ENCODE measurements around the gene RBM38. TPM values are rescaled to one million over a fixed set of nuclear protein-coding genes. Genes with fewer than 3 reads are reported as not detected.
A peak's percentile ranks its signal among the peaks of the same experiment; 100 is the strongest.

Gene RBM38
- total RNA-seq, 1 donor, result 8.2 TPM

DNA sequence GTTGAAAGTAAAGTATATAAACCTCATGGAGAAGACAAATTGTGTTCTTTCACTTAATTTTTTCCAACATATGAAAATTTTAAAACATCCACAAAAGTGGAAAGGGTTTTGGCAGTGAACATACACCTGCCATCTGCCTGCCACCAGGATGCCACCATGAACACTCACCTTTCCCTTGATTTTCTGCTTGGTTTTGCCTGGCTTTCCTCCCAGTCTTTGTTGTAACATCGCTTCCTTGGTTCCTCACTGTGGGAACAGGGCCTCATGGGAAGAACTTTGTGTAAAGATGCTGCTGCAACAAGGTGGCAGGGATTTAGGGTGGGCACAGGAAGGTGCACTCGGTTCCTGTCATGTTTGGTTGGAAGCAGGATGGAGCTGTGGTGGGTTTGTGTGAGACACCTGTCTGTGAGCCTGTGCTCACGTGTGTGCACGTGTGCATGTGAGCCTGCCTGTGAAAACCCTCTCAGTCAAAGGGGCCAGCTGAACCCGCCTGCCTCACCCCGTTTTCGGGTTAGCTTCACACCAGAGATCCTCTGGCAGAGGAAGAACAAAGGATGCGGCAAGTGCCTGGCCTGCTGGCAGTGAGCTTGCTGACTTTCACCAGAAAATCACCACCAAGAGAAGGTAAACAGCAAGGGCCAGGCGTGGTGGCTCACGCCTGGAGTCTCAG lies 11.0 kb upstream of the RBM38 start:
- DNase-seq (ENCODE audit: low read depth), result no peak
- TF ChIP-seq, protein P1, sequence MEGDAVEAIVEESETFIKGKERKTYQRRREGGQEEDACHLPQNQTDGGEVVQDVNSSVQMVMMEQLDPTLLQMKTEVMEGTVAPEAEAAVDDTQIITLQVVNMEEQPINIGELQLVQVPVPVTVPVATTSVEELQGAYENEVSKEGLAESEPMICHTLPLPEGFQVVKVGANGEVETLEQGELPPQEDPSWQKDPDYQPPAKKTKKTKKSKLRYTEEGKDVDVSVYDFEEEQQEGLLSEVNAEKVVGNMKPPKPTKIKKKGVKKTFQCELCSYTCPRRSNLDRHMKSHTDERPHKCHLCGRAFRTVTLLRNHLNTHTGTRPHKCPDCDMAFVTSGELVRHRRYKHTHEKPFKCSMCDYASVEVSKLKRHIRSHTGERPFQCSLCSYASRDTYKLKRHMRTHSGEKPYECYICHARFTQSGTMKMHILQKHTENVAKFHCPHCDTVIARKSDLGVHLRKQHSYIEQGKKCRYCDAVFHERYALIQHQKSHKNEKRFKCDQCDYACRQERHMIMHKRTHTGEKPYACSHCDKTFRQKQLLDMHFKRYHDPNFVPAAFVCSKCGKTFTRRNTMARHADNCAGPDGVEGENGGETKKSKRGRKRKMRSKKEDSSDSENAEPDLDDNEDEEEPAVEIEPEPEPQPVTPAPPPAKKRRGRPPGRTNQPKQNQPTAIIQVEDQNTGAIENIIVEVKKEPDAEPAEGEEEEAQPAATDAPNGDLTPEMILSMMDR (IDR thresholded peaks at IDR 0.05; ENCODE audit: insufficient read depth, low read depth, low read length), result no peak
- H3K4me3 ChIP-seq (ENCODE audit: low read depth, low read length), result no peak overlapping the region

GRCh38 chr20:57381596-57382503 lies 9.3 kb upstream of the RBM38 start:
- no peak overlapping the region for H3K4me3 ChIP-seq (ENCODE audit: low read depth, low read length)
- DNase-seq (ENCODE audit: low read depth), result peak; percentile 75
- TF ChIP-seq, protein P1 (IDR thresholded peaks at IDR 0.05; ENCODE audit: insufficient read depth, low read depth, low read length), result peak; percentile 94

DNA sequence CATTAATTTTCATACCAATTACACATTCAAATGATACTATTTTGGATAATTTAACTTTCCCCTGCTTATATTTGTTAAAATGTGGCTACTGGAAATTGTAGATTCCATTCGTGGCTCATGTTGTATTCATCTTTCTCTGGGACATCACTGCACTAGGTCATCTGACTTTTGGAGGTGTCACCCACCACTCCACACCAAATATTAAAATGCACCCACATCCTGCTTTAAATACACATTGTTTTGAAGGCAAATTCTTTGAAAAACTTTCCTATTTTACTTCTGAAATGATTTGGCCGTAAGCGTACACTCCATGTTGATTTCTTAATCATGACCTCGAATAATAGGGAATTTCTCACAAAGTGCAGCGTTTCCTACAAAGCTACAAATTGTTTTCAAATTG lies 8.7 kb upstream of the RBM38 start:
- TF ChIP-seq, protein P1 (IDR thresholded peaks at IDR 0.05; ENCODE audit: insufficient read depth, low read depth, low read length), result no peak
- no peak for DNase-seq (ENCODE audit: low read depth)

DNA sequence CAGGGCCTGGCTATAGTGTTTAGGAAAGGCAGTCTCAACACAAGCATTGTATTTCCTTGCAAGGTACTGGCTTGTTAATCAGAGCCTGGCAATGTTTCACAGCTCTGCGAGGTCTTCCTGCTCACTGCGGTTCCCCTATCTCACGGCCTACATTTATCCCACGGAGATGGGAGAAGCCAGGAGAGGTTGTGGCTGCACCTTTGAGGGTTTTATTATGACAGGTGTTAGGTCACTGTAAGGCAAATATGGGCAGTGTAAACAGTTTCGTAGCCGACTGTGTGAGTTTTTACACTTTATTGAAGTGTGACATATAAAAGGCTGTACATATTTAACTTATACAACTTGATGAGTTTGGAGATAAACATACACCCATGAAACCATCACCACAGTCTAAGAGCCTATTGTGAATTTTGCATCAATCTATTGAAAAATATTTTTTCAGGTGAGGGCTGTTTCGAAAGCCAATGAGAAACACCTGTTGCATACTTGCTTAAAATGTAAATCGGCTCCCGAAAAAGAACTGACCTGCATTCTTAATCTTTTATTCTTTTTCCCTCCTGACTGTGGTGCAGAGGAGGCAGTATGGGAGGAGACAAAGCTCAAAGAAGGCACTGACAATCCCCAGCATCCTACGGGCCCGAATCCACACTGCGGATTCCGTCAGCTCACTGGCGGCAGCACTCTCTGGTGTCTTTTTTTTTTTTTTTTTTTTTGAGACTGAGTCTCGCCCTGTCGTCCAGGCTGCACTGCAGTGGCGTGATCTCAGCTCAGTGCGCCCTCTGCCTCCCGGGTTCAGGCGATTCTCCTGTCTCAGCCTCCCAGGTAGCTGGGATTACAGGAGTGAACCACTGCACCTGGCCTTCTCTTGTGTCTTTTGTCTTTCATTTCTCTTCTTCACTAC lies 7.5 kb upstream of the RBM38 start:
- DNase-seq (ENCODE audit: low read depth), result no peak
- no peak overlapping the region for H3K4me3 ChIP-seq (ENCODE audit: low read depth, low read length)
- TF ChIP-seq, protein P1 (IDR thresholded peaks at IDR 0.05; ENCODE audit: insufficient read depth, low read depth, low read length), result no peak

More for the DNA sequence above, 8.7 kb upstream of the RBM38 start:
- H3K4me3 ChIP-seq (ENCODE audit: low read depth, low read length), result no peak overlapping the region

DNA sequence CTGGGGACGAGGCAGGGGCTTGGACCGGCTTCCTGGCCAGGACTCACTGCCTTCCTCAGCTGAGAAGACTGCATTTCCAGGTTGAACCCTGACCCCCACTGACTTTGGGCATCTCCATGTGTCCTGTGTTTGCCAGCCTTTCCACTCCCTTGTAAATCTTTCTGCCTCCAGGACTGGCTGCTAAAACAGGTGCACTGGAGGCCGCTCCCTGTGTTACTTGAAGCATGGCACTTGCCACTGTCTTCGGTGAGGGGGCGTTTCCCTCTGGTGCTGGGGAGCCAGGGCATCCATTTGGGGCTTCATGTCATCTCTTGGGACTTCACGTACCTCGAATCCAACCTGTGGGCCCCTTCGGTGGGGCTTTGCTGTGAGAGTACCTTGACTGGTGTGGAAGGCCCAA lies 6.7 kb upstream of the RBM38 start:
- TF ChIP-seq, protein P1 (IDR thresholded peaks at IDR 0.05; ENCODE audit: insufficient read depth, low read depth, low read length), result no peak
- no peak overlapping the region for H3K4me3 ChIP-seq (ENCODE audit: low read depth, low read length)

GRCh38 chr20:57384953-57385761 lies 6.0 kb upstream of the RBM38 start:
- TF ChIP-seq, protein P1 (IDR thresholded peaks at IDR 0.05; ENCODE audit: insufficient read depth, low read depth, low read length), result no peak
- DNase-seq (ENCODE audit: low read depth), result no peak
- no peak overlapping the region for H3K4me3 ChIP-seq (ENCODE audit: low read depth, low read length)

More for the DNA sequence above, 6.7 kb upstream of the RBM38 start:
- no peak for DNase-seq (ENCODE audit: low read depth)
